ENCODE measurements around the gene MYDGF. TPM values are rescaled to one million over a fixed set of nuclear protein-coding genes. Genes with fewer than 3 reads are reported as not detected.

The MYDGF gene
- total and polyA plus RNA-seq, 12 donors: 35.9 to 159 (median 75.5) TPM

- Histone ChIP-seq H3K9me3 (replicated peaks in 1 of 3) (no peaks in the 10 kb centered on the region), H3K36me3 (replicated peaks in 1 of 2) (peaks cover 0 to 58% of the 10 kb centered on the region in 2 donors), H3K4me3 (no peak overlapping the region), H3K27me3 (no peaks in the 10 kb centered on the region), H3K27ac (peak overlapping the region in 3 of 5 donors; percentile 11 to 72 (median 71)), H3K4me1 (replicated peaks in 1 of 2) (peaks cover 10 to 17% of the 10 kb centered on the region in 2 donors)
- WGBS, 4 donors: 82 to 91% (median 85%) methylated on average over 13 to 20 of the region's 20 CpGs
- DNase-seq: peak in 6 of 7 donors; percentile 65 to 86 (median 76)
- intact Hi-C loops (cut with DNase I): no loop called here
- TF ChIP-seq CTCF (IDR thresholded peaks at IDR 0.05) (no peak), POLR2A (IDR thresholded peaks at IDR 0.05) (no peak)
Measured at GRCh38 chr19:4709440-4710280, 39.5 kb upstream of the MYDGF start.

- Histone ChIP-seq H3K4me3 (no peak overlapping the region), H3K27ac (peak overlapping the region in 2 of 5 donors; percentile 14 to 68), H3K9me3 (replicated peaks in 1 of 3) (no peaks in the 10 kb centered on the region), H3K36me3 (replicated peaks in 1 of 2) (peaks cover 0 to 62% of the 10 kb centered on the region in 2 donors), H3K4me1 (replicated peaks in 1 of 2) (peaks cover 9 to 17% of the 10 kb centered on the region in 2 donors), H3K27me3 (no peaks in the 10 kb centered on the region)
- DNase-seq: peak in 4 of 7 donors; percentile 38 to 72 (median 50)
- WGBS, 4 donors: 71 to 88% (median 81%) methylated on average over 10 of the region's 10 CpGs
- intact Hi-C loops (cut with DNase I): no loop called here
- TF ChIP-seq POLR2A (IDR thresholded peaks at IDR 0.05) (no peak), CTCF (IDR thresholded peaks at IDR 0.05) (no peak)
Measured at GRCh38 chr19:4707956-4708650, 38.0 kb upstream of the MYDGF start.

GRCh38 chr19:4707322-4707721 lies 37.2 kb upstream of the MYDGF start:
- 64 to 75% (median 70%) methylated on average over 12 of the region's 12 CpGs for WGBS, 4 donors
- H3K27ac ChIP-seq: peak overlapping the region in 1 of 5 donors; percentile 68
- no peak overlapping the region for H3K4me3 ChIP-seq
- no peaks in the 10 kb centered on the region for H3K27me3 ChIP-seq
- intact Hi-C loops (cut with DNase I): no loop called here
- H3K4me1 ChIP-seq (replicated peaks in 1 of 2): peaks cover 8 to 17% of the 10 kb centered on the region in 2 donors
- H3K9me3 ChIP-seq (replicated peaks in 1 of 3): no peaks in the 10 kb centered on the region
- peak in 4 of 7 donors; percentile 48 to 61 (median 54) for DNase-seq
- no peak for TF ChIP-seq CTCF (IDR thresholded peaks at IDR 0.05)
- TF ChIP-seq POLR2A (IDR thresholded peaks at IDR 0.05): no peak
- H3K36me3 ChIP-seq (replicated peaks in 1 of 2): peaks cover 0 to 60% of the 10 kb centered on the region in 2 donors

GRCh38 chr19:4705413-4706131 lies 35.4 kb upstream of the MYDGF start:
- Histone ChIP-seq H3K27ac (no peak overlapping the region), H3K27me3 (no peaks in the 10 kb centered on the region), H3K4me3 (no peak overlapping the region), H3K9me3 (replicated peaks in 1 of 3) (no peaks in the 10 kb centered on the region), H3K4me1 (replicated peaks in 1 of 2) (peaks cover 8 to 17% of the 10 kb centered on the region in 2 donors), H3K36me3 (replicated peaks in 1 of 2) (peaks cover 0 to 62% of the 10 kb centered on the region in 2 donors)
- WGBS, 4 donors: 87 to 93% (median 89%) methylated on average over 18 to 19 of the region's 19 CpGs
- DNase-seq: no peak
- intact Hi-C loops (cut with DNase I): no loop called here
- TF ChIP-seq POLR2A (IDR thresholded peaks at IDR 0.05) (no peak), CTCF (IDR thresholded peaks at IDR 0.05) (no peak)

All from adrenal gland (tissue), 12 donors.